H1 (cell line): ENCODE data around the gene MYLK4.

Source experiments
- CTCF ChIP-seq, 3 experiments: IDR thresholded peaks; 1 replicate in 2 of 3; 2 replicates in 1 of 3; pipeline versions ENCODE4 v1.5.1 to v1.6.1; 2011; ENCODE audit warnings: low read length in 3 of 3, mild to moderate bottlenecking in 3 of 3, inconsistent platforms in 2 of 3, low read depth in 1 of 3, moderate library complexity in 1 of 3; ENCODE audit not compliant: insufficient read depth in 1 of 3; ENCODE audit errors: control extremely low read depth in 1 of 3
- JUND ChIP-seq: IDR thresholded peaks from 2 replicates; pipeline ENCODE4 v1.6.1; 2011; ENCODE audit warnings: mild to moderate bottlenecking, improper control_type of control experiment, low read length
- POLR2A ChIP-seq, 2 experiments: IDR thresholded peaks; 1 replicate in 1 of 2; 2 replicates in 1 of 2; pipeline ENCODE4 v1.6.1; 2011; ENCODE audit warnings: low read depth in 2 of 2, low read length in 2 of 2, mild to moderate bottlenecking in 2 of 2; ENCODE audit errors: control extremely low read depth in 1 of 2
- POLR2AphosphoS5 ChIP-seq: IDR thresholded peaks from 2 replicates; pipeline ENCODE4 v1.6.1; 2011; ENCODE audit warnings: low read depth, low read length
- SP1 ChIP-seq: IDR thresholded peaks from 2 replicates; pipeline ENCODE4 v1.6.1; 2011; ENCODE audit warnings: low read depth, low read length
- TCF12 ChIP-seq: IDR thresholded peaks from 2 replicates; pipeline ENCODE4 v1.6.1; 2011; ENCODE audit warnings: low read depth, mild to moderate bottlenecking, low read length
- USF2 ChIP-seq: IDR thresholded peaks from 2 replicates; pipeline ENCODE4 v1.6.1; 2011; ENCODE audit warnings: low read length, improper control_type of control experiment
- TF ChIP-seq, protein P1 (sequence below): IDR thresholded peaks from 2 replicates; pipeline ENCODE4 v1.6.1; 2012; ENCODE audit warnings: low read length, inconsistent platforms

DNA sequence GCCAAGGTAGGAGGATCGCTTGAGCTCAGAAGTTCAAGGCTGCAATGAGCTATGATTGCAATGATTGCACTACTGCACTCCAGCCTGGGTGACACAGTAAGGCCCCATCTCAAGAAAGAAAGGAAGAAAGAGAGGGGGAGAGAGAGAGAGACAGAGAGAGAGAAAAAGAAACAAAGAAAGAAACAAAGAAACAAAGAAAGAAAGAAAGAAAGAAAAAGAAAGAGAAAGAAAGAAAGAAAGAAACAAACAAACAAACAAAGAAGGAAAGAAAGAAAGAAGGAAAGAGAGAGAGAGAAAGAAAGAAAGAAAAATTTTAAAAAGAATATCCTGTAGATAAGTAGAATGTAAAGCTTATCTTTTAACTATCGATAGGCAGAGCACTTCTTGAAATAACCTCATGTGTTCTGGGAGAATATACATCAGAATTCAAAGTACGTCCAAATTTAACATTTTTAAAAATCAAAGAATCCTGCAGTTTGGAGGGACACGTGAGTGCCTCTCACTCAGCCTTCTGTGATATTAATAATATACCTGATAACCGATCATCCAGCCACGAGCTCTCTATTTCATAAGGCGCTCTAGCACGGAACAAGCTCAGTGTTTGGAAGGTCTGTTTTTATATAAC, 25.2 kb downstream of the MYLK4 start:
- TF ChIP-seq CTCF (IDR thresholded peaks at IDR 0.05; ENCODE audit: control extremely low read depth in 1 of 3, insufficient read depth in 1 of 3, low read depth in 1 of 3, low read length in 3 of 3) = no peak
- TF ChIP-seq, protein P1, sequence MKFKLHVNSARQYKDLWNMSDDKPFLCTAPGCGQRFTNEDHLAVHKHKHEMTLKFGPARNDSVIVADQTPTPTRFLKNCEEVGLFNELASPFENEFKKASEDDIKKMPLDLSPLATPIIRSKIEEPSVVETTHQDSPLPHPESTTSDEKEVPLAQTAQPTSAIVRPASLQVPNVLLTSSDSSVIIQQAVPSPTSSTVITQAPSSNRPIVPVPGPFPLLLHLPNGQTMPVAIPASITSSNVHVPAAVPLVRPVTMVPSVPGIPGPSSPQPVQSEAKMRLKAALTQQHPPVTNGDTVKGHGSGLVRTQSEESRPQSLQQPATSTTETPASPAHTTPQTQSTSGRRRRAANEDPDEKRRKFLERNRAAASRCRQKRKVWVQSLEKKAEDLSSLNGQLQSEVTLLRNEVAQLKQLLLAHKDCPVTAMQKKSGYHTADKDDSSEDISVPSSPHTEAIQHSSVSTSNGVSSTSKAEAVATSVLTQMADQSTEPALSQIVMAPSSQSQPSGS = no peak
- TF ChIP-seq POLR2A (IDR thresholded peaks at IDR 0.05; ENCODE audit: control extremely low read depth in 1 of 2, low read depth in 2 of 2, low read length in 2 of 2) = no peak
- TF ChIP-seq USF2 = no peak
- no peak for TF ChIP-seq POLR2AphosphoS5
- no peak for TF ChIP-seq SP1
- no peak for TF ChIP-seq TCF12
- no peak for TF ChIP-seq JUND
